GM21390 (cell line): ENCODE measurements around the gene MMP1.

ENCODE experiments used
- ATAC-seq: cut with Tn5 transposase; IDR thresholded peaks from one replicate; pipeline ENCODE4 v1.9.1; 2021; ENCODE audit not compliant: unreplicated experiment

Gene MMP1

GRCh38 chr11:102807921-102808320 lies 10.0 kb upstream of the MMP1 start:
- no peak for ATAC-seq

GRCh38 chr11:102806296-102806695 lies 8.3 kb upstream of the MMP1 start:
- no peak for ATAC-seq

DNA sequence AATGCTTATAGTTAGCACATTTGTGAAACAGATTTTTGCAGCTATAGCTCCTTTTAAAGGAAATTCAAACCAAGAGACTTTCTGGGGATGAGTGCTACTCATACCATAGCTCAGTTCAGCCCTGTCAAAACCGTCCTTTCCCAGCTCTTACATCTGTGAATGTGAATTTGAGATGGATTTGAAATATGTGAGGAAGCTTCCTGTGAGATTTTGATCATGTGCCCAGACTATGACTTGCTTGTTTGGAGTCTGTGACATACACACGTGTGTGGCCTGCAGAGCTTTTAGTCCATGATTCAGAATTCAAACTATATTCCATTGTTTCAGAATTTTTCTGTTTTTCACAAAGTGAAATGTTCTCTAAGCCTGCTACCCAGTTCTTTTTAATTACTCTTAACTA lies 4.4 kb upstream of the MMP1 start:
- ATAC-seq: no peak

- ATAC-seq: no peak
These were observed 2.8 kb upstream of the MMP1 start for GRCh38 chr11:102800767-102801166.

- no peak for ATAC-seq
These were observed 1.9 kb upstream of the MMP1 start for GRCh38 chr11:102799681-102800340.

DNA sequence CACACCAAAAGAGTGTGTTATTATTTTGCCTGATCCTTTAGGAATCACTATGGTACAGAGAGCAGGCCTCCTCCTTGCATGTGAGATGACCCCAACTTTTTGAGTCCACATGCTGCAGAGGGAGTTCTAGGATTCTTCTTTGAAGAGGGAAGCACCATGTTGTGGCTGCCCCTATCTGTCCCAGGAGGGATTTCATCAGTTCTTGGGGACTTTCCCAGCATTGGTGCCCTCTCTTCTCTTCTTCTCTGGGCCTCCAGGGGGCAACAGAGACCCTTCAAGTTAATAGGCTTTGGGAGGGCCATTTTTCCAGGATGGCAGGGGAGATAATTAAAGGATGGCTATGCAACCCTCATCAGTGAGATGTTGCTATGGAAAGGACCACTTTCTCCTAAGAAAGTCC lies 3.6 kb downstream of the MMP1 start:
- peak; percentile 96 for ATAC-seq

DNA sequence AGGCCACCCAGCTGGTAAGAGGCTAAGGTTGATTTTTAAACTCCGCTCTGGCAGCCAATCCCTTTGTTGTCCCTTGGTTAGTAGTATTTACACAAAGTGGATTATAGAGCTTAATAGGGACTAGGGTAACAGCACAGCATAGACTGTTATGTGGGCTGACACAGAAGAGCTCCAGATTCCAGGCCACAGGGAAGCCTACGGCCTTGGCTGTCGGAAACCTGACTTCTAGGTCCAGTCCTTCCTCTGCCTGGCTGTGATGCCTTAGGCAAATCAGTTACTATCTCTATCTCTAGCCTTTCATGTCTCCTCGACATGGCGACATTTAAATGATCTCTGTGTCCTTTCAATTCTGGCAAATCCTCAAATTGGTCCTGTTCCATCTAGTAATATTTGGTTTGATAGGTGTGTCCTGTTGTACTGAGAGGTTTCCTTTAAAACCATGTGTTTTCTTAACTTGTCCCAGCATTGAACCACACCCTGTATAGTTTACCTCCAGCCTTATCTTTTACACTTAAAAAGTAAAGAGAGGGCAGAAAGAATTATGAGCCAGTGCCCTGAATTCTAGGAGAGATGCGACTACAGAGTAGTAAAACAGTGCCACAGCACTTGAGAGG lies 4.2 kb downstream of the MMP1 start:
- ATAC-seq: no peak

DNA sequence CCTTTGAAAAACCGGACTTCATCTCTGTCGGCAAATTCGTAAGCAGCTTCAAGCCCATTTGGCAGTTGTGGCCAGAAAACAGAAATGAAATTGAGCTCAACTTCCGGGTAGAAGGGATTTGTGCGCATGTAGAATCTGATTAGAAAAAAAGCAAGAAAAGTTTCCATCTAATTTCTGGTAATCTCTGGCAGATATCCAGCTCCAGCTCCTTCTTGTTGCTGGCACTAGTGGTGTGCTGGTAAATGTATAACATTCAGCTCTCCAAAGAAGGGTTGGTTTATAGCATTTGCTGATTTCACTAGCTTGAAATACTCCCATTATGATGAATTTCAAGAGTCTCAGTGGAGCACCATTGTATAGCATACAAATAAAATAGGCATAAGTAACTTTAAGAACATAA lies 5.4 kb downstream of the MMP1 start:
- no peak for ATAC-seq

DNA sequence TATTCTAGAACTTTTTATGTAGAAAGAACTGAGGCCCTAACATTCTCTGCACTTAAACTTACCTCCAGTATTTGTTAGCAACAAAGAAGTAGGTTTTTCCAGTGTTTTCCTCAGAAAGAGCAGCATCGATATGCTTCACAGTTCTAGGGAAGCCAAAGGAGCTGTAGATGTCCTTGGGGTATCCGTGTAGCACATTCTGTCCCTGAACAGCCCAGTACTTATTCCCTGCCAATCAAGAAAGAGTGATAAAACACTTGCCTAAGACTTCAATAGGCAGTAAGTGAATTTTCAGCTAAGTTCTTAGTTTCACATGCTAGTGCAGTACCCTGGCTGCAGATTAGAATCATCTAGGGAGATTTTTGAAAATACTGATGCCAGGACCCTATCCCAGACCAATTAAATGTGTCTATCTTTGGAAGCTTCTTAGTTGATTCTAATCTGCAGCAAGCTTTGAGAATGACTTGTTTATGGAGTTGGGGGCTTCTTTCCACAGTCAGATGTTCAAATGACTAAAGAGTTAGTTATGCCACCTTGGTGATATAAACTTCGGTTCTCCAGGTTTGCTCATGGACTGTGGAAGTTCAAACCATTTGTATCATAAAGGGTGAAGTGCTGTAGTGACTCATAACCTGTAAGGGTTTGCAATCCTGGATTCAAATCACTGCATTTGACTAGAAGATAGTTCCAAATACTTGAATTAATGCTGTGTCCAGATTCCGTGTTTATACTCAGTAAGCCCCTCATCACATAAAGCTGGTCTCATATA lies 6.5 kb downstream of the MMP1 start:
- ATAC-seq: no peak

GRCh38 chr11:102788334-102788995 lies 9.5 kb downstream of the MMP1 start:
- ATAC-seq: no peak

- no peak for ATAC-seq
These were observed 13.6 kb downstream of the MMP1 start for GRCh38 chr11:102784380-102784779.

GRCh38 chr11:102783720-102784119 lies 14.2 kb downstream of the MMP1 start:
- ATAC-seq: no peak

GRCh38 chr11:102783016-102783415 lies 14.9 kb downstream of the MMP1 start:
- ATAC-seq: no peak

GRCh38 chr11:102781676-102782075 lies 16.3 kb downstream of the MMP1 start:
- ATAC-seq: no peak

DNA sequence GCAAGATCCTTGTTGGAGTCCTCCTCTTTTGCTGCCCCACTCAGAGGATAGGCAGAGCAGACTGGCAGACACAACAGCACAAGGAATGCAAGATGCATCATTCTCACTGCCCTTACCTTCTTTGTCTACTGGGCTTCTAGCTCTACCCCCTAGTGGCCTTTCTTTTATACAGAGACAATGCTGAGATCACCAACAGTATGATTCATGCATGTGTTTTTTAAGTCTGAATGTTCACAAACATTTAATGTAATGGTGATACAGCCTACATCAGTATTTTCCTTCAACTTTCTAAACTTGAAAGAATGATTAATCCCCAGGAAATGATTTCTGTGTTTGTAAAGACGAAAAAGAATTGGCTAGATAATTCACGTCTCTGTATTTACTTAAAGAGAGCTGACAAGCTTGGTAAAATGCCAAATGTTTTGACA lies 17.5 kb downstream of the MMP1 start, which contains the start of gene MMP10:
Gene MMP10 (minus strand): TSS at position 138 of the 428 bp plus-strand sequence. CDS start 37 bp downstream, at position 101.
- ATAC-seq: no peak

GRCh38 chr11:102776454-102776853 lies 21.5 kb downstream of the MMP1 start:
- ATAC-seq: no peak

GRCh38 chr11:102773386-102773785 lies 24.6 kb downstream of the MMP1 start:
- no peak for ATAC-seq

- ATAC-seq: no peak
These were observed 26.6 kb downstream of the MMP1 start for GRCh38 chr11:102771351-102771750.

- ATAC-seq: no peak
These were observed 27.8 kb downstream of the MMP1 start for GRCh38 chr11:102770191-102770590.

- ATAC-seq: no peak
These were observed 30.2 kb downstream of the MMP1 start for GRCh38 chr11:102767800-102768199.

GRCh38 chr11:102763440-102763839 lies 34.5 kb downstream of the MMP1 start:
- ATAC-seq: no peak
